ENCODE data around the gene CBR1. TPM values are rescaled to one million over a fixed set of nuclear protein-coding genes. Genes with fewer than 3 reads are reported as not detected.

Gene CBR1
- polyA plus RNA-seq, 1 donor, result 57.6 TPM

DNA sequence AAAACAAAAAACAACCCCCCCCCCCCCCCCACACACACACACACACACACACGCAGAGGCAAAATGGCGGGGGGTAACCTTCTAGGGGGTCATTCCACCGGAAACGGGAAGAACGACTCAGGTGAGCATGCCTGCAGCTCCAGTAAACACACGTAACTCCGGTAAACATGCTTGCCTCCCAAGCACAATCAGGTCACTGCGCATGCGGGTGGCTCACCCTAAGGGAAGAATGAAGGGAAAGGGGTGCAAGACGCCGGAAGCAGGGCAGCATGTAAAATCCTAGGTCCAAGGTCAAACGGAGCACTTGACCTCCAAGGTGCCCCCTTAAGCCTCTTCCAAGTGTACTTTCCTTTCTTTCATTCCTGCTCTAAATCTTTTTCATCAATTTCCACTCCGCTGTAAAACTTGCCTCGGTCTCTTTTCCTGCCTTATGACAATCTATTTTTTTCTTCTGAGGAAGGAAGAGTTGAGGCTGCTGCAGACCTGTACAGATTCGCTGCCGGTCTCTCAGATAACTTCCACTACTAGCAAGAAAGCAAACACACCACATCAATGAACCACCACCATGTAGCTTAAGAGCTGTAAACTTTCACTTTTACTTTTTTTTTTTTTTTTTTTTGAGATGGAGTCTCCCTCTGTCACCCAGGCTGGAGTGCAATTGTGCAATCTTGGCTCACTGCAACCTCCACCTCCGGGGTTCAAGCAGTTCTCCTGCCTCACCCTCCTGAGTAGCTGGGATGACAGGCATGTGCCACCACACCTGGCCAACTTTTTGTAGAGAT is 44.0 kb downstream of the CBR1 start:
- DNase-seq, result no peak

DNA sequence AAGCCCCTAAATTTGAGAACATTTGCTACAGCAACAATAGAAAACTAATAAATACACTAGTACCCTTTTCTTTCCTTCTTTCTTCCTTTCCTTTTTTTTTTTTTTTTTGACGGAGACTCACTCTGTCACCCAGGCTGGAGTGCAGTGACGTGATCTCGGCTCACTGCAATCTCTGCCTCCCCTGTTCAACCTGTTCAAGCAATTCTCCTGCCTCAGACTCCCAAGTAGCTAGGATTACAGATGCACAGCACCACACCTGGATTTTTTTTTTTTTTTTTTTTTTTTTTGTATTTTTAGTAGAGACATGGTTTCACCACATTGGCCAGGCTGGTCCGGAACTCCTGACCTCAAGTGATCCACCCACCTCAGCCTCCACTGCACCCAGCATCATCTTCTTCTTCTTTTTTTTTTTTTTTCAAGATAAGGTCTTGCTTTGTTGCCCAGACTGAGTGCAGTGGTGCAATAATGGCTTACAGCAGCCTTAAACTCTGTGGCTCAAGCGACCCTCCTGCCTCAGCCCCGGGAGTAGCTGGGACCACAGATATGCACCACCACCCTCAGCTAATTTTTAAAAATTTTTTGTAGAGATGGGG is 45.4 kb downstream of the CBR1 start:
- DNase-seq, result no peak

DNA sequence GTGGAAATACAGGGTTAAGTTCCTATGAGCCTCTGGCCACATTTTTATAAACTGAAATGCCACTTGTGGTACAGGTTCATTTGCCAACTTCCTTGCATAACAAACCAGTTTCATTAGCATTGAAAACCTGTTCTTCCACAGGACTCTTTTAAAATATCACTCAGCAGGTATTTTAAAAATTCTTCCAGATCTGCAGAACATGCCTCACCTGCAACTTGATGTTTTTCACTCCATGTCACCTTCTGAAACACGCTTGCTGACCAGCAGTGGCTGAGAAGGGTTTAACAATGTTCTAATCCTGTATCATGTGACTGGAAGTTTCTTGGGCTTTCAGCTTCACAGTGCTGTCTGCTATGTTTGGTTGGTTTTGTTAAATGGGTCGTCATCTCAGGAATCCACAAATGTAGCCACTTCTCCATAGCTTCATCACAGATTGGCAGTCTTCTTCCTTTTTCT is 47.5 kb downstream of the CBR1 start:
- DNase-seq, result no peak

DNA sequence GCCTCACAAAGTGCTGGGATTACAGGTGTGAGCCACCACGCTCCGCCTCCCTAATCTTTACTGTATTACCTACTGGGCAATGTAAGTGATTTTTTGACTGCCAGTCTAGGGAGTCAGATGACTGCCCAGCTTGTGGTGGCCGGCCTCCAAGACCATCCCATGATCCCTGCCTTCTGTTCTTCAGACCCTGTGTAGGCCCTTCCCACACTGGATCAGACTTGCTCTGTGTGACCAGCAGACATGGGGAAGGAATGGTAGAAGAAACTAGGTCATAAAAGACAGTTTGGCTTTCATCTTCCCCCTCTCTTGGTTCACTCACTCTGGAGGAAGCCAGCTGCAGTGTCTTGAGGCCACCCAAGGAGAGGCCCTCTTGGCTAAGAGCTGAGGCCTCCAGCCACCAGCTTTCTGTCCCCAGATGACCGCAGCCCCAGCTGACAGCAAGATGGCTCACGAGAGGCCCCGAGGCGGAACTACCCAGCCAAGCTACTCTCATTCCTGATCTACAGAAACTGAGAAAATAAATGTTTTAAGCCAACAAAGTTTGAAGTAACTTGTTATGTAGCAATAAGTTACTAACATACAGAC is 50.6 kb downstream of the CBR1 start:
- no peak for DNase-seq

Other genes with a start within 250 kb of the CBR1 start
- 48.7 TPM for gene SETD4, start 9.5 kb upstream of the CBR1 start, polyA plus RNA-seq (ENCODE audit: insufficient read length)
- gene CBR3, start 65.1 kb downstream of the CBR1 start, polyA plus RNA-seq (ENCODE audit: insufficient read length), result 0.91 TPM
- 6.6 TPM for gene DOP1B, start 86.8 kb downstream of the CBR1 start, polyA plus RNA-seq (ENCODE audit: insufficient read length)

Data from left kidney (tissue), 2 donors.